Adipose tissue (tissue), 3 donors: ENCODE measurements around the gene TK1. TPM values are rescaled to one million over a fixed set of nuclear protein-coding genes. Genes with fewer than 3 reads are reported as not detected.

Source experiments
- H3K27ac ChIP-seq: one replicate; pipeline ENCODE4 v1.5.1; 2013; ENCODE audit warnings: low read depth, low read length
- WGBS, 3 donors: extraction: QIAGEN DNeasy Blood & Tissue Kit; methylation state at CpG; one replicate each; pipeline ENCODE4 v1.1.7; 2013; 5-methylcytosine and 5-hydroxymethylcytosine counted together
- polyA plus RNA-seq, 3 donors: library from polyadenylated mRNA; stranded (reverse); fragments of 200-250 nt; gene quantifications; one replicate each; pipeline ENCODE4 v1.2.3, GENCODE V29; 2013
- donor health status: healthy with polysubstance abuse.
- donor health status: Bipolar disorder and iron deficiency.
- donor health status: healthy.

The TK1 gene
- polyA plus RNA-seq, 3 donors: 2.5 to 6.6 (median 2.7) TPM

DNA sequence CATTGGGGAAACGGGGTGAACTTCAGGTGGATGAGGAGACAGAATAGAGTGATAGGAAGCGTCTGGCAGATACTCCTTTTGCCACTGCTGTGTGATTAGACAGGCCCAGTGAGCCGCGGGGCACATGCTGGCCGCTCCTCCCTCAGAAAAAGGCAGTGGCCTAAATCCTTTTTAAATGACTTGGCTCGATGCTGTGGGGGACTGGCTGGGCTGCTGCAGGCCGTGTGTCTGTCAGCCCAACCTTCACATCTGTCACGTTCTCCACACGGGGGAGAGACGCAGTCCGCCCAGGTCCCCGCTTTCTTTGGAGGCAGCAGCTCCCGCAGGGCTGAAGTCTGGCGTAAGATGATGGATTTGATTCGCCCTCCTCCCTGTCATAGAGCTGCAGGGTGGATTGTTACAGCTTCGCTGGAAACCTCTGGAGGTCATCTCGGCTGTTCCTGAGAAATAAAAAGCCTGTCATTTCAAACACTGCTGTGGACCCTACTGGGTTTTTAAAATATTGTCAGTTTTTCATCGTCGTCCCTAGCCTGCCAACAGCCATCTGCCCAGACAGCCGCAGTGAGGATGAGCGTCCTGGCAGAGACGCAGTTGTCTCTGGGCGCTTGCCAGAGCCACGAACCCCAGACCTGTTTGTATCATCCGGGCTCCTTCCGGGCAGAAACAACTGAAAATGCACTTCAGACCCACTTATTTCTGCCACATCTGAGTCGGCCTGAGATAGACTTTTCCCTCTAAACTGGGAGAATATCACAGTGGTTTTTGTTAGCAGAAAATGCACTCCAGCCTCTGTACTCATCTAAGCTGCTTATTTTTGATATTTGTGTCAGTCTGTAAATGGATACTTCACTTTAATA lies 37.6 kb upstream of the TK1 start:
- WGBS, 3 donors: 80 to 88% (median 87%) methylated on average over 27 of the region's 27 CpGs
- no peak overlapping the region for H3K27ac ChIP-seq

- WGBS, 3 donors: 73 to 87% (median 79%) methylated on average over 3 of the region's 3 CpGs
- H3K27ac ChIP-seq: no peak overlapping the region
Measured at GRCh38 chr17:78223765-78224164, 36.9 kb upstream of the TK1 start.

DNA sequence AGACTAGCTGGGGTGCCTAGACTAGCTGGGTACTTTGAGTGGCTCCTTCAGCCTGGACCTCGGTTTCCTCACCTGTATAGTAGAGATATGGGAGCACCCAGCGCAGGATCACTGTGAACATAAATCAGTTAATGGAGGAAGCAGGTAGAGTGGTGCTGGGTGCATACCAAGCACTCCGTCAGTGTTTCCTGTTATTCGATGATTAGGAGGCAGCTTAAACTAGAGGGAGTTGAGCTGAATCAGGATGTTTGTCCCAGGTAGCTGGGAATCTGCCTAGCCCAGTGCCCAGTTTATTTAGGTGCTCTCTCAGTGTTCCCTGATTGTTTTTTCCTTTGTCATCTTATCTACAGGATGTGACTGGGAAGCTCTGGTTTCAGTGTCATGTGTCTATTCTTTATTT lies 36.2 kb upstream of the TK1 start:
- WGBS, 3 donors: 56 to 88% (median 70%) methylated on average over 4 of the region's 4 CpGs
- H3K27ac ChIP-seq: no peak overlapping the region

DNA sequence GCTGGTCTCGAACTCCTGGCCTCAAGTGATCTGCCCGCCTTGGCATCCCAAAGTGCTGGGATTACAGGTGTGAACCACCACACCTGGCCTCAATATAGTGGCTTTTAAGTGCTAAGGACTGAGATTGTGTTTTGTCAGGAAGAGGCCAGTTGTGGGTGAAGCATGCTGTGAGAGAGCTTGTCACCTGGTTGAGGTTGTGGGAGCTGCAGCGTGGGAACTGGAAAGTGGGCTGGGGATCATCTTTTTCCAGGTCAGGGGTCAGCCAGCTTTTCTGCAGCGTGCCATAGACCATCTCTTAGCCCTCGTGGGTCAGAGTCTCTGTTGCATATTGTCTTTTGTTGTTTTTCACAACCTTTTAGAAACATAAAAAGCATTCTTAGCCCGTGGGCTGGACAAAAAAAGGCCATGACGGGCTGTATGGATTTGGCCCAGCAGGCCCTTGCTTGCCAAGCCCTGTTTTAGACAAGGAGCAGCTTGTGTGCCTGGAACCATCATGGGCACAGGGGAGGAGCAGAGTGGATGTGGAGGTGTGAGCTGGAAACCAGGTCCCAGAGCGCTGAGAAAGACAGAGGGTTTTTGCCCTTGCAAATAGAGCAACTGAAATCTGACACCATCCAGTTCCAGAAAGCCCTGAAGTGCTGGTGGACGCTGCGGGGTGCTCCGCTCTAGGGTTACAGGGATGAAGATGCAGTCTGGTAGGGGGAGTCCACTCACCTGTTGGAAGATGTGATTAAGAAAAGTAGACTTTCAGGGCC lies 32.7 kb upstream of the TK1 start:
- WGBS, 3 donors: 90 to 94% (median 91%) methylated on average over 11 of the region's 11 CpGs
- no peak overlapping the region for H3K27ac ChIP-seq

- 18 to 21% (median 19%) methylated on average over 5 of the region's 5 CpGs for WGBS, 3 donors
- no peak overlapping the region for H3K27ac ChIP-seq
Measured at GRCh38 chr17:78214706-78215061, 27.8 kb upstream of the TK1 start.

- 0 to 2% (median 1%) methylated on average over 47 to 60 of the region's 60 CpGs for WGBS, 3 donors
Measured at GRCh38 chr17:78214016-78214705, 27.3 kb upstream of the TK1 start, which contains the start of gene BIRC5. BIRC5 (plus strand) TSS chr17:78214253; CDS start chr17:78214317, 64 bp downstream.

GRCh38 chr17:78211032-78211431 lies 24.2 kb upstream of the TK1 start:
- WGBS, 3 donors: 52 to 82% (median 75%) methylated on average over 11 of the region's 11 CpGs
- no peak overlapping the region for H3K27ac ChIP-seq

More at GRCh38 chr17:78214016-78214705, 27.3 kb upstream of the TK1 start, which contains the start of gene BIRC5:
- H3K27ac ChIP-seq: no peak within 1 kb of the TSS

GRCh38 chr17:78210111-78210510 lies 23.3 kb upstream of the TK1 start:
- no peak overlapping the region for H3K27ac ChIP-seq
- 78 to 83% (median 79%) methylated on average over 10 of the region's 10 CpGs for WGBS, 3 donors

GRCh38 chr17:78208486-78208885 lies 21.6 kb upstream of the TK1 start:
- no peak overlapping the region for H3K27ac ChIP-seq
- 73 to 81% (median 75%) methylated on average over 3 of the region's 3 CpGs for WGBS, 3 donors

GRCh38 chr17:78206298-78206697 lies 19.4 kb upstream of the TK1 start:
- no peak overlapping the region for H3K27ac ChIP-seq
- 66 to 72% (median 71%) methylated on average over 7 of the region's 7 CpGs for WGBS, 3 donors

DNA sequence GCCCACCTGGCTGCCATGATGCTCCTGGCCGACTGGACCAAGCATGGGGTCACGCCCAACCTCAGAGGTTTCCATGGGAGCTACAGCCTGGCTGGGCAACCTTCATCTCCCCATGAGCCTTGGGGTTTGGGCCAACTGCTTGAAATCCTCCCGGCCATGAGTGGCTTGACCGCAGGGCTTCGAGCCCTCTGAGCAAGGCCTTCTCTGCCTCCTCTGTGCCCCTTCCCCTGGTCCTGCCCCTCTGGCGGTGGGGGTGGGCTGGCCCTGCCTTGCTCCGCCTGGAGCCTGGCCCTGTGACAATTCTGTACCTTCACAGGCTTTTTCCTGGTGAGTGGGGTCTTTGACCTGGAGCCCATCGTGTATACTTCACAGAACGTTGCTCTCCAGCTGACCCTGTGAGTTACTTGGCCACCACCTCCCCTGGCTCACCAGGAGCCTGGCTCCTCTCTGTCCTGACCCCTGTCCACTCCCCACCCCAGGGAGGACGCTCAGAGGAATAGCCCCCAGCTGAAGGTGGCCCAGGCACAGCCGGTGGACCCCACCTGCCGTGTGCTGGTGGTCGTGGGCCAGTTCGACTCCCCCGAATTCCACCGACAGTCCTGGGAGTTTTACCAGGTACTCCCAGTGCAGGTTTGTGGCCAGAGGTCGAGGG lies 18.4 kb upstream of the TK1 start:
- no peak overlapping the region for H3K27ac ChIP-seq
- 87 to 91% (median 88%) methylated on average over 16 to 17 of the region's 17 CpGs for WGBS, 3 donors

DNA sequence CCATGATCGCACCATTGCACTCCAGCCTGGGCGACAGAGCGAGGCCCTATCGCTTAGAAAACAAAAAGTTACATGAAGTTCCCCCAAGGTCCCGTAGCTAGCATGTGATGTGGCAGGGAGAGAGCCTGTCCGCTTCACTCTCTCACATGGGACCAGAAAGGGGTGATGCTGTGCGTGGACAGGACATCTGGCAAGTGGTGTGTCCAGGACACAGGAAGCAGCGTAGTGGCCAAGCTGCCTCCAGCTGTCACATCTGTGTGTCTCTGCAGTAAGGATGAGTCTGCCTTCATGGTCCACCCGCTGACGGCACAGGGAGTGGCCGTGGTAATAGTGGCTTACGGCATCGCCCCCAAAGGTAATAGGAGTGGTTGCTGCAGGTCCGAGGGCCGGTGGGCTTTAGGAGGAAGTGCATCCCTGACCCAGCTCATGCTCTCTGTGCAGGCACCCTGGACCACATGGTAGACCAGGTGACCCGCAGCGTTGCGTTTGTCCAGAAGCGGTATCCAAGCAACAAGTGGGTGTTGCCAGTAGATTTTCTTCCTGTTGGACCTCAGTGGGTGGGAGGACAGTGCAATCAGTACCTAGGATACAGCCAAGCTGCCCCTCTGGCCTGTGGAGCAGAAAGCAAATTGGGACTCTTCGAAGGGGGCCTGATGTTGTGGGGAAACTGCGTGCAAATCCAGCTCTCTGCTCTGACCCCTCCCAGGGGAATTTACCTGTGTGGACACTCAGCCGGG lies 17.7 kb upstream of the TK1 start:
- no peak overlapping the region for H3K27ac ChIP-seq
- 90 to 93% (median 93%) methylated on average over 22 of the region's 22 CpGs for WGBS, 3 donors

DNA sequence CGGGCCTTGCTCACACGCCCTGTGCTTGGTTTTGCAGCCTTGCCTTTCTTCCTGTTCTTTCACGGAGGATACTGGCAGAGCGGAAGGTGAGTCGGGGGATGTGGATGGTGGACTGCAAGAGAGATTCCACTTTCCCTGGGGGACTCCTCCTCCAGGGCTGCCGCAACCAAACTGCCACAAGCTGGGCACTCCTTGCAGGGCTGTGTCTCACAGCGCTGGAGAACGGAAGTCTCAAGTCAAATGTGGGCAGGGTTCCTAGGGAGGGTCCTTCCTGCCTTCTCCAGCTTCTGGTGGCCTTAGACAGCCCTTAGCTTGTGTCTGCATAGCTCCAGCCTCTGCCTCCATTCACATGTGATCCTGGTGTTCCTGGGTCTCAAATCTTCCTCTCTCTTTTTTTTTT lies 15.8 kb upstream of the TK1 start:
- no peak overlapping the region for H3K27ac ChIP-seq
- WGBS, 3 donors: 80 to 92% (median 88%) methylated on average over 8 of the region's 8 CpGs

DNA sequence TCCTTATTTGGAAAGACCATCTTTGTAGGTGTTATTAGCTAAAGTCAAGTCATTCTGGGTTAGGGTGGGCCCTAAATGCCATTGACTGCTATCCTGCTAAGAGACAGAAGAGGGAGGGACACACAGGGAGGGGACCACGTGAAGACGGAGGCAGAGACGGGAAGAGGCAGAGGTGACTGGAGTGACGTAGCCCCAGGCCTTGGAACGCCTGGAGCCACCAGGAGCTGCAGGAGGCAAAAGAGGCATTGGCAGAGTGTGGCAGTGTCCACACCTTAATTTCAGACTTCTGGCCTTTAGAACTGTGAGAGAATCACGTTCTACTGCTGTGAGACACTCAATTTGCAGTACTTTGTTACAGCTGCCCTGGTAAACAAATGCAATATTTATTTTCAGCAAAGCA lies 13.6 kb upstream of the TK1 start:
- WGBS, 3 donors: 85 to 95% (median 93%) methylated on average over 6 of the region's 6 CpGs
- H3K27ac ChIP-seq: no peak overlapping the region

GRCh38 chr17:78197147-78197832 lies 10.4 kb upstream of the TK1 start:
- no peak overlapping the region for H3K27ac ChIP-seq
- 51 to 83% (median 82%) methylated on average over 9 of the region's 9 CpGs for WGBS, 3 donors

DNA sequence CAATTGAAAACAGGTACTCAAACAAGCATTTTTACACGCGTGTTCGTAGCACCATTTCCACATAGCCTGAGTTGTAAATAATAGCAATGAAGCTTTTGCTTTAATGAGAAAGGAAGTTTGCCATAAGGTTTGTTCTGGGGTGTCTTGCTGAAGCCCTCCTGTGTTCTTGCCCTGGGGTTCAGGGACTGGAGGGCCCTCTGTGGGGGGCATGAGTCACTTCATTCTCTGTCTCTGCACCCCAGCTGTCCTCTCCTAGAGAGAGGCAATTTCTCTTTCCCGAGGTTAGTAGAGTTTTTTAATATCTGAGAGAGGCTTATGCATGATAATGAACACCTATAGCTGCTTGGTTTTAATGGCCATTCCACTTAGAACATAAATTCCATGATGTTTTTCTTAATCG lies 9.9 kb upstream of the TK1 start:
- H3K27ac ChIP-seq: no peak overlapping the region
- WGBS, 3 donors: 71 to 85% (median 76%) methylated on average over 5 of the region's 5 CpGs

DNA sequence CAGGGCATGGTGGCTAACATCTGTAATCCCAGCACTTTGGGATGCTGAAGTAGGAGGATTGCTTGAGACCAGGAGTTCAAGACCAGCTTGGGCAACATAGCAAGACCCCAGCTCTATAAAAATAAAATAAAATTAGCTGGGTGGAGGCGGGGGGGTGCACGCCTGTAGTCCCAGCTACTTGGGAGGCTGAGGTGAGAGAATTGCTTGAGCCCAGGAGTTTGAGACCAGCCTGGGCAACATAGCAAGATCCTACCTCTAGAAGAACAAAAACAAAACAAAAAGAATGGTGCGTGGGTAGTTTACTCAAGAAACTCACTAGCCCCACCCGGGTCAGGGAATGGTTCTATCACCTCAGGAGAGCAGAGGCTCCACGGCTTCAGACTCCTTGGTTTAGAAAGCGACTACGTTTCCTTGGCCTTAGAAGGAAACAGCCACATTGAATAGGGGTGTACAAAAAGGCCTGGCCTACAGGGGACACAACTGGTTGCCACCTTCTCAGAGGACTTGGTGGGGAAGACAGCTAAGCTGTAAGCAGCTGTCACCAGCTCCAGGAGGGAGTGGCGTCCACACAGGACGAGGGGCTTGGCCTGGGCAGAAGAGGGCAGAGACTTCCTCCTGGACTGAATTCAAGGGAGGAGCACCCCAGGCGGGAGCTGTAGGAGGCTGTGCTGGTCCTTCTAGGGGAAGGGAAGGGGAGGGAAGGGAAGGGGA lies 716 bp downstream of the TK1 start:
- 56 to 72% (median 57%) methylated on average over 9 to 10 of the region's 10 CpGs for WGBS, 3 donors
- H3K27ac ChIP-seq: no peak overlapping the region
